ENCODE measurements around the gene RGL2.

Gene RGL2

DNA sequence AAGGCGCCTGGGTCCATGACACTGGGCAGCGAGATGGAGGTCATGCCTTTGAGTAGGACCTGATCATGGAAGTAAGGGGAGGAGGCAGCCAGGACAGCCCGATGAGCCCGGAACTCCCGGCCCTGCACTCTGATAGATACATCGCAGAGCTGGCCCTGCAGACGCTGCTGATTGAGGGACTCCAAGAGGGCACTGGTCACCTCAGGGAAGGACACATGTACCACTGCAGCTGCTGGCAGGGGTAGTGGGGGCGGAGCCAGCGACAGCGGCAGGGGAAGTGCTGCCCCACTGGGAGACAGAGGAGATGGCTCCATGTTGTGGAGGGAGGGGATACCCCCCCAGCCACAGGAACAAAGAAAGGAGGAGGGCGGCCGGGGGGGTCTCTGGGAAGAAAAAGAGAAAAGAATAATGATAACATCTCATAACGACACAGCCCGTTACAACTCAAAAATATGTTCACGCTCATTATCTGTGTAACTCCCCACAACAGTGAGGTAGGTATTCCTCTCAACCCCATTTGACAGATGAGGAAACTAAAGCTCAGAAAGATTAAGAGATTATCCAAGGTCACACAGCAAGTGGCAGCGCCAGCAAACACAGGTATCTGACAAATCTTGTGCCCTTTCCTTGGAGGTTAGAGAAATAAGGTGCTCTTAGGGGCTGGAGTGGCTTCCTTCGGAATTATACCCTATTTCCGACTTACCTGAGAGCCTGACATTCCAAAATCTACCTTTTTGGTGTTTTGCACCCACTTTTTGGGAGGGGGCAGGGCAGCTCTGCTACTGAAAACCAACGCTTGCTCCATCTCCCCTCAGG is 18.1 kb upstream of the RGL2 start:
- no peak for DNase-seq (ENCODE audit: low read depth in 2 of 2)

DNA sequence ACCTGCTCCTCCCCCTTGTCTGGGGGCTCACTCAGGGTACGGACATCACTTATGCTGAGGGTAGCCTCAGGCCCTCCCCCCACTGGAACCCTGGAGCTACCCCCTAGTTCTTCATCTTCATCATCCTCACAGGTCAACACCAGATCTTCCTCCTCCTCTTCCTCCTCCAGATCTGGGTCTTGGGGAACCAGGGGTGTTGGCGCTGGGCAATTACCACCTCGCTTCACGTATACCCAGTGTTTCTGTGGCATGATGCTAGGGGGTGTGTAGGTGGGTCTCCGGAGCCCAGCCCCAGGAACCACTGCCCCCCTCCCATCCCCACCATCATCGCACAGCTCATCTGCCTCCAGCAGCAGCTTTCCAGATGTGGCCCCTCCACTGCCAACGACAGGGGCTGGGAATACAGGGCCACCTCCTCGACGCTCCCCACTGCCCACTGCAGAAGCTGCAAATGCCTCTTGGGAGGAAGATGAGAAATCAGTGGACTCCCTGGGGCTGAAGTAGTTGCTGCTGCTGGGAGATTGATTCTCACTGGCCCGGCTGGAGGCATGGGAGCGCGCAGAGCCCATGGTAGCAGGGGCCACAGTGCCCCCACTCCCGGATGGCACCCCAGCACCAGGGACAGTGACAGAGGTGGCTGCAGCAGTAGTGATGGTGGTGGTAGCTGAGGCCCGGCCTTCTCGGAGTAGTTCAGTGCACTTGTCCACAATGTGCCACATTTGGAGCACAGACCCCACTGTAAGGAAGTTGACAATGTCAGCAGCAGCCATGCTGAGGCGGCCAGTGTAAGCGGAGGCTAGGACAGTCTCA is 17.3 kb upstream of the RGL2 start:
- DNase-seq (ENCODE audit: low read depth in 2 of 2): no peak

DNA sequence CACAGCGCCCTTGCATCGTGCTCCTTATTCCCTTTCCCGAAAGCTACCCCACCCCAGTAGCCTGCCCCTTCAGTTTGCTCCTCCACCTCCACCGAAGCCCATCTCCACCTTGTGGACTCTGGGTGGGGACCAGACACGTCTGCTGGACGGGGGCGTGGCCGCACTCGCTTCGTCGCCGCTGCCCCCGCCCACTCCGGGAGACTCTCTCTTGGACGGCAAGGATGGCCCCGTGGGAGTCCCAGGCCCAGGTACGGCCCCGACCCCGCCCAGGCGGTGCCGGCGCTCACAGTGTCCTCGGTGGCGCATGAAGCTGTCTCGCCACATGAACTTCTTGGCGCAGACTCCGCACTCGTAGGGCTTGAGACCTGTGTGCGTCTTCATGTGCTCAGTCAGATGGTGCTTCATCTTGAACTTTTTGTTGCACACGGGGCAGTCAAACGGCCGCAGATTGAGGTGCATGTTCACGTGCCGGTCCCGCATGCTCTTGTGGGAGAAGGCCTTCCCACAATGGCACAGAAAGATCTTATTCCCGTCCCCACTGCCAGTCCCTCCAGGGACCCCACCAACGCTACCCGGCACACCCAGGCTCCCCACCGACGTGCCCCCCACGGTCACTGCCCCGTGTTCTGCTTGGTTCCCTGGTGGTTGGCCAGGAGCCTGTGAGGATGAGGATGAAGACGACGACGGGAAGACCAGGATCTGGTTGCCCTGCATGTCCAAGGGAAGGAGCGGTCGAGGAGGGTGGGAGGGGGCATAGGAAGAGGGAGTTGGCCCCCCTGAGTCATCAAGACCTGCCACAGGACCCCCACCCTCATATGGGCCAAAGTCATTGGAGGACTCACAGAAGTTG is 16.4 kb upstream of the RGL2 start:
- no peak for DNase-seq (ENCODE audit: low read depth in 2 of 2)

DNA sequence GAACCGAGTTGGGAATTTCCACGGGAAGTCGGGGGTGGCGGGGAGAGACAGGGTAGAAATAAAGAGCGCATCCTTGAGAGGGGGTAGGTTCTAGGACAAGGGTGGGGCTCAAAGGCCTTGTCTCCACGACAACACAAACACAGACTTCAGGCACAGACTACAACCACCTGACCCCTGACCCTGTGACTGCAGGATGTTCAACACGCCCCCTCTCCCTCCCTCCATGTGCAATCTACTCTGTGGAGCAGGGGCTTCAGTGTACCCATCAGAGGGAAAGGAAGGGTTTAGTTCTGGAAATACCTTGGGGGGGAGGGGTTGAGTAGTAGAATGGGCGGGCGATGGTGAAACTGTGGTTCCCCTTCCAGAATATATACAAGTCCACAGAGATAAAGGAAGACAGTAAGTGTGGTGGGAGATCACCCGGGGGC is 15.8 kb upstream of the RGL2 start:
- peak in 1 of 2 donors; percentile 47 for DNase-seq (ENCODE audit: low read depth in 2 of 2)

DNA sequence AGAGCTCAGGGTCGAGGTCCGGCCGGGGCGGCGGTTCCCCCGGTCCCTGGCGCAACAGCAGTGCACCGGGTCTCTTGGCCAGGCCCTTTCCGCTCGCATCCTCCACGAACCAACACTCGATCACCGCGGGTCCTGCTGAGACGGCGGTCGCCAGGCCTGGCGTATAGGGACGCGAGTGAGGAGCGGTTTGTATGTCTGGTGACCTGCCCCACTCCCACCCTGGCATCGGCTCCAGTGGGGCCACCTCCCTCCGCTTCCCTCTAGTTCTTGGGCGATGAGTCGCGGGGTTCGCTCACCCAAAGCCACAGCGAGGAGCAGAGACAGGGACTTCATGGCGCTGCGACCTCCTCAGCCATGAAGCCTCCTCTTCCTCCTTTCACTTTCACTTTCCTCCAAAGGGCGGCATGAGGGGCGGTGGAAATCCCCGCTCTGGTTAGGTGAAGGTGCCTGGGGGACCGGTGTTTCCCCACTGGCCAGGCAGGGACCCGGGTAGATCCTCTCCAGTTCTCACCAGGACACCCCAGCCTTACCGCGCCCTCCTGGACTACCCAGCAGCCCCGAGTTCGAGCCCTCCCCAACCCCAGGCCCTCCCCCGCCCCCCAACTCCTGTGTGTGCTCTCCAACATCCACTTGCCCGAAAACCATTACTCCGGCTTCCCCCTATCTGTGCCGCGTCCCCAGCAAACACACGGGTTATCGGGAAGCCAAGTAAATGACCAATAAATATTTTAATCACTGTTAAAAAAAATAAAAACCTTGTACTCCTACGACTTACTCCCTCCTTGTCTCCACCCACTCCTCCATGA is 15.2 kb upstream of the RGL2 start, which contains the start of gene TAPBP:
TAPBP (minus strand) TSS at position 370 of the 806 bp plus-strand sequence; CDS start at position 333, 37 bp downstream.
- peak; percentile 72 to 75 for DNase-seq (ENCODE audit: low read depth in 2 of 2)

DNA sequence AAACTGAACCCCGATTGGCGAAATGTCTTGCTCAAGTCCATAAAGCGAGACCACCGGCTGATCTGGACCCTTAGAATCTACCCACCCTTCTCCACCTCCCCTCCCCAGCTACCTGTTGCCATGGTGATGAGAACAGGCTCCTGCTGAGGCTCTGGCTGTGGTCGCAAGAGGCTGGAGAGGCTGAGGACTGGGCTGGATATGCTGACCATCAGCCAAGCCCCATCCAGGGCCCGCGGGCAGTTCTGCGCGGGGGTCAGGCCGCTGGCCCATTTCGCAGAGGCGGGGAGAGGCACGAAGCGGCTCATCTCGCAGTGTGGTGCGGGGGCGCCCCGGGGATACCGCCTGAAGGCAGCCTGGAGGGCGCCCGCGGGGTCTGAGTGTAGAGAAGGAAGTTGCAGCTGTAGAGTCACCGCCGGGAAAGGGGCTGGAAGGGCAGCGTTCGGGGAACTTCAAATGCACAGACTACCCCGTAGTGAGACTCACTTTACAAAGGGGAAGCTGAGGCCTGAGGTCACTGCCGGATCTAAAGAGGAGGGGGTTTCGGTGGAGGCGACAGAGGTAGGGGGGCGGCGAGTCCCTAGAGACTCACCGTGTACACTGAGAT is 14.5 kb upstream of the RGL2 start:
- DNase-seq (ENCODE audit: low read depth in 2 of 2): no peak

DNA sequence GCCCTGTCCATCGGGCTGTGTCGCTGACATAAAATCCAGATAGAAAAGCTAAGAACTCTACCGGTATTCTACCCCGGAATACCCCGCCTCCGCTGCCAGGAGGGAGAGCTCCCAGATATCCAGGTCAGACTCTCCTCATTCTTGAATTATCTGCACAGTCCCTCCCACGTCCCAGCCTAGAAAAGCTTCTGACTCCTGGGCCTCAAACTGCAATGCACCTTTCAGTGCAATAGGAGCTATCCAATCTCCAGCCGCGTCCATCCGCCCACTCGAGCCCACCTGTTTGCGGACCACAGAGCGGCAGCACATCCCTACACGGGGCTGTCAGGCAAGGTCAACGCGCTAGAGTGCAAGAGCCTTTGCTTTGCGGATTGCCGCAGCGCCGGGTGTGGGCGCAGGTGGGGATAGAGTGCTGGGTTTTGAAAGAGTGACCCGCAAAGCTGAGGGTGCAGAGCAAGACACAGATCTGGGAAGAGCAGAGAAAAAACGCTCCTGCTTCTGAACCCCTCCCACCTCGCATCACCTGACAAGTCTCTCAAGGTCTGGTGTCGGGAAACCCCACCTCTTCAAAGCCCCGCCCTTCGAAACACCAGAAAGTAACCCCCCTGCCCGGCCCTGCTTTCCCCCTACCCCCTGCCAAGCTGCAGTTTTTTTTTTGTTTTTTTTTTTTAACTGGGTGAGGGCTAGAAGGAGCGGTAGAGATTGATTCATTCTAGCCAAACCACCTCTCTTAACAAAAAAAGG is 13.8 kb upstream of the RGL2 start:
- DNase-seq (ENCODE audit: low read depth in 2 of 2): peak; percentile 58 to 73

DNA sequence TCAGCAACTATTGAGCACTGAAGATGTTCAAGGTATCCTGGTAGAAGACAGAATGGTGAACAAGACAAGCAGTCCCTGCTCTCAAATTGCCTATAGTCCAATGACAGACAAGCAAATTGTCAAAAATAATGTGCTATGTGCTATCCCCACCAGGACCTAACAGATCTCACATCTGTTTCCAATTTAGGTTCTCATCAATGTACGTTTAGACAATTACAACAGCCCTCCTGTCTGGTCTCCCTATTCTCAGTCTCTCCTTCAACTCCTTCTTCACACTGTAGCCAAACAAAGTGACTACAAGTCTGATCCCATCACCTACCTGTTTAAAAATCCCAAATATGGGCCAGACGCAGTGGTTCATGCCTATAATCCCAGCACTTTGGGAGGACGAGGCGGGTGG is 7.6 kb upstream of the RGL2 start:
- no peak for DNase-seq (ENCODE audit: low read depth in 2 of 2)

DNA sequence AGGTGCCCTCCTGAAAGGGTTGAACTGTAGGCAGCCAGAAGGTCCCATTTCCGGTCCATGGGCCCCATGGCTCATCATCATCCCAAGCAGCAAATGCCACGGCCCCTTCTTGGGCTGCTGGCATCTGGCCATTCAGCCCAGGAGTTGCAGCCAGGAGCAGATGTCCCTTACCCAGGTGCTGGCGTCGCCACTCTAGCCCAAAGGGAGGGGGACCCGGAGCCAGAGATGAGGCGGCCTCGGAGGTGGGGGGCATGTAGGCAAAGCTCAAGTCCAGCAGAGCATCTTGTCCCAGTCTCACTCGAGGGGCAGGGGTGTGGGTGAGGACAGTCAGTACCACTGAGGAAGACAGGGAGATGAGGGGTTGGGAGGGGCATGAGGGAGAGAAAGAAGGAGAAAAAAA is 6.3 kb upstream of the RGL2 start:
- no peak for DNase-seq (ENCODE audit: low read depth in 2 of 2)

DNA sequence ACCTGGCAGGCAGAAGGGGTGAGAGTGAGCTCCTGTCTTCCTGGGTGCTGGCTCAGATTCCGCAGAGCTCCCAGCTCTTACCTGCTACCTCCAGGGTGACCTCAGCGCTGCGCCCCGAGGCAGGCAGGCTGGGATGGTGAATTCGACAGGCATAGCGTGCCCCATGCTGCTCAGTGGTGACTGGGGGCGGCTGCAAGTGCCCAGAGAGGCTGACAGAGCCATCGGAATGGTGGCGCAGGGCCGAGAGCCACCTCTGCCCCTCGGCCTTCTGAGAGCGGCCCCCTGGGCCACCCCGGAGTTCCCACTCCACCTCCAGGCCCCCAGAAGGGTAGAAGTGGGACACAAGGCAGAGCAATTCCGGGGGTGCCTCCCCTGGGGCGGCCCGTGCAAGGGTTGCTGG is 5.5 kb upstream of the RGL2 start:
- DNase-seq (ENCODE audit: low read depth in 2 of 2): no peak

DNA sequence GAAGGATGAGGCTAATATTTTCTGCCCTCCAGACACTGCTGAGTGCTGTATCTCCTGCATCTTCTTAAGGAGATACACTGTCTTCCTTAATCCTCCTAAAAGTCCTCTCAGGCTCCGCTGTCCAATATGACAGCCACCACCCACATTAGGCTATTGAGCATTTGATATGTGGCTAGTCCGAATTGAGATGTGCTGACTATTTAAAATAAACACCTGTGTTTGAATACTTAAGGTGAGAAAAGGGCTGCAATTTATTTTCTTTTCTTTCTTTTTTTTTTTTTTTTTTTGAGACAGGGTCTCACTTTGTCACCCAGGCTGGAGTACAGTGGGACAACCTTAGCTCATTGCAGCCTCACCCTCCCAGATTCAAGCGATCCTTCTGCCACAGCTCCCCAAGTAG is 3.1 kb upstream of the RGL2 start:
- DNase-seq (ENCODE audit: low read depth in 2 of 2): no peak

DNA sequence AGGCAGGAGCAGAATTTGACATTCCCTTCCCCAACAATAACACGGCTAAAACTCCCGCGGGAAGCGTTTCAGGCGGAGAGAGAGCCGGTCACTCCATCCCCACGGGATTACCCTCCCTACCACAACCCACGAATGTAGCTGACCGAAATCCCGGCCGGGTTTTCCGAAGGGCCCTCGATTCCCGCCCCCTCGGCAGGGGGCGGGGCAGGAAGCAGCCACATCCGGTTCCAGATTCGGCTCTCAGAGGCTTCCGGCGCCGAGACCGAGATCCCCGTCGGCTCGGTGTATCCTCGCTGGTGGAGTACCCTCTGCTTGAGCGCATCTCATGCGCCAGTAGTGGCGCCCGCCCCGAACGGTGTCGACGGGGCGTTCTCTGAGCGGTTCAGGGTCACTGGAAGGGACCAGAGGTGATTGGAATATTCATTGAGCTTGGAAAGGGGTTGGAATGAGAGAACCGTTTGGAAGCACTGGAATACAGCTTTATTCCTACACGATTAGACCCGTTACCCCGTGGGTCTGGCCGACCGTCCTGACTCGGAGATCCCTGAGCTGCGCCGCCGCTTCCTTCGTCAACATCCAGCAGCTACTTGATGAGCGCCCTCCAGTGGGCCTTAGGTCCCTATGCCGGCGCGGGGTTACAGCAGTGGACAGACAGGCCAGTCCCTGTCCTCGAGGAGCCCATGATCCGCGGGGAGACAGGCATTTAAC is 649 bp upstream of the RGL2 start:
- DNase-seq (ENCODE audit: low read depth in 2 of 2): peak; percentile 88 to 91

DNA sequence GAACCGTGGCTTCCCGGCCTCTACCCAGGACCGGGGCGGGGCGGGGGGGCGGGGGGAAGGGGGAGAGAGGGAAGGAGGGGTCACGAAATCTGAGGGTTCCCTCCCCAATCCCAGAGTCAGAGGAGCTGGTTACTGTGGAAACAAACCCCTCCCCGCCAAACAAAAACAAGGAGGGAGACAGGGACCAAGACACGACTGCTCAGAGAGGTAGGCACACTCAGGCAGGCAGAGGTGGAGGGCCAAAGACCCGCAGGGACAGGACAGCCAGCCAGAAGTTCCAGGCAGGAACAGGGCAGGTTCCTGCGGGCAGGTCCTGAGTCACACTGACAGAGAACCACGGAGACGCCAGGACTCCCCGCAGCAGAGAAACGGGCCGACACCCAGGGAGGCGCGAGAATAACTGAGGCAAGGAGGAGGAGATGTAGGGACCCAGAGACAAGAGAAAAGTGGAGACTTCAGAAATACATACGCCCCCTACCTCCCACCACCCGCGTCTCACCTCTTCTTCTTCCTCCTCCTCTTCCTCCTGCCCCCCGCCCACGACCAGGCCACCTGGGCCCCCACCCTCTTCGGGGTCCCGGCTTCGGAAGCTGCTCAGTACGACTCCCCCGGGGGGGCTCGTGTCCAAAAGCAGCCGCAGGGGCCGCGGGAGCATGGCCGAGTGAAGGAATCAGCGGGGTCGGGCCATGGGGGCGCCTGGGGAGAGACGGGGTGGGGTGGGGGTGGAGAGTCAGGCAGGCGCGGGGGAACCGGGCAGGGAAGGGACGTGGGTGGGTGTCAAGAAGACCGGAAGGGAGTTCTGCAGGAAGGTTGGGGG is 578 bp downstream of the RGL2 start:
- peak in 1 of 2 donors; percentile 17 for DNase-seq (ENCODE audit: low read depth in 2 of 2)

DNA sequence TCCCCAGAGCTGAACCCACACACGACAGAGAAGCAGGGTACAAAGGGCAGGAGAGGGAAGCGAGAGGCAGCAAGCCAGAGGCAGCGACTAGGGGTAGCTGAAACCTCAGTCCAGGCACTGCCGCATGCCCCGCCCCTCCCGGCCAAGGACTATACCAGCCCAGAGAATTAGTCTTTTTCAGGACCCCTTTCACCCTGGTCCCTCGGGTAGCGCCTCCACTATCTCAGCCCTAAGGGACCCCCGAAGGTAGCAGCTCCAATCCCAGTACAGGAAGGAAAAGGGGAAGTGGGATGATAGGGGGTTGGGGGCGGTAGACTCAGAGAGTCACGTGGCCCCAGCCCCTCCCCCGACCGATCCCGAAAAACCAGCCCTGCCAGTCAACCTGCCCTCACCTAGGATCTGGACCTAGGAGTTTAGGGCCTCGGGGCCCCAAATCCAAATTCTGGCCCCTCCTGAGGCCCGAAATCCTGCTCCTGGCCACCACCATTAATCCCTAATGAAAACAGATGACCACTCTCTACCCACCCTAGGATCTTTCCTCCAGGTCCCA is 1.3 kb downstream of the RGL2 start:
- no peak for DNase-seq (ENCODE audit: low read depth in 2 of 2)

DNA sequence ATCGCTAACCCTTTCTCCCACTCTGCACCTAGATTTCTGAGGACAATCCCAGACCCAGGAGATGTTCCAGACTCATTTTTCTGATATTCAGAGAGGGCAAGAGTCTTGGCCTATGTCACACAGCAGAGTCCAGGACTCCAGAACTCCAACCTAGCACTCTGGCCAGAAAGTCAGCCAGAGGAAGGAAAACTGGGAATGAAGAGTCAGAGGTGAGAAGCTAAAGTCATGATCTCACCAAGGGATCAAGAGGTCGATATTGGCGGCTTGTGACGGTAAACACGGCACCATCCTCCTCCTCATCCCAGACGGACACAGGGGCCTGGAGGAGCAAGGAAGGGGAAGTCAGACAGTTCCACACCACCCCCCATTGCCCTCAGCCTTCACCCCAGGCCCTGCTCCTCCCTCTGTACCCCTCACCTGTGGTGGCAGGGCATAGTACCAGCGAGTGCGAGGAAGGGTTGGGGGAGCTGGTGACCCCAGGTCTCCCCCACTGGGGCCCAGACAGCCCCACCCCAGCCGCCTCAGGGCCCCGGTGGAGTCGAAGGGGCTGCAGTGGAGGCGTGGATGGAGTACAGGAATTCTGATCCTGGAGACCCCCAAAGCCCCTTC is 1.8 kb downstream of the RGL2 start:
- no peak for DNase-seq (ENCODE audit: low read depth in 2 of 2)

DNA sequence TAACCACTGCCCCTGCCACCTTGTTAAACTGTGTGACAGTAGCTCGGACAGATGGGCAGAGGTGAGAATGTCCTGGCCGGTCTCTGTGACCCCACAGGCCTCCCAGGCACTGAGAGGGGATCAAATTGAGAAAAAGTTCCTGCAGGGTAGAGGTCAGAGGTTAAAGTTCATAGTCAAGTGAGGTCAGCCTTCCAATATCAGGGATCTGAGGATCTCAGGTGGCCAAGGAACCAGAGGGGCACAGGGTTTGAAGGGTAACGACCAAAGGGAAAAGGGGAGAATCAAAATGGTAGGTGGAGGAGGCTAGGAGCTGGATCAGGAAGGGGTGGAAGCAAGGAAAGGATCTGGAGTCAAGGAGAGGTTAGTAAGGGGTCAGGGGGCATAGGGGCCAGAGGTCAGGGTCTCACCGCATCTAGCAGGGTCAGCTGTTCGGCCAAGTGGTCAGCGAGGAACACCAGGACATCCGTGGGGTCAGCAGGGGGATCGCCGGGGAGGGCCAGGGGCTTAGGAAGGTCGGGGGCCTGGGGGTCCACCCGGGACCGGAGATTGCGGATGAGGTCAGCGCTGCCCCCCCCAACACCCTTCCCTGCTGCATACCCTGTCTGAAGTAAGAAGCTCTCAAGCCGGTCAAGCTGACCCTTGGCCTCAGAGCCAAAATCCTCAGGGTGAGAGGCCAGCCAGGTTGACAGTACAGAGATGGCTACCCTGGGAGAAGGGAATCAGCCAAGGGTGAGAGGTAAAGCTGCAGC is 2.9 kb downstream of the RGL2 start:
- no peak for DNase-seq (ENCODE audit: low read depth in 2 of 2)
